ENCODE measurements around the gene PCDH15.

Gene PCDH15

DNA sequence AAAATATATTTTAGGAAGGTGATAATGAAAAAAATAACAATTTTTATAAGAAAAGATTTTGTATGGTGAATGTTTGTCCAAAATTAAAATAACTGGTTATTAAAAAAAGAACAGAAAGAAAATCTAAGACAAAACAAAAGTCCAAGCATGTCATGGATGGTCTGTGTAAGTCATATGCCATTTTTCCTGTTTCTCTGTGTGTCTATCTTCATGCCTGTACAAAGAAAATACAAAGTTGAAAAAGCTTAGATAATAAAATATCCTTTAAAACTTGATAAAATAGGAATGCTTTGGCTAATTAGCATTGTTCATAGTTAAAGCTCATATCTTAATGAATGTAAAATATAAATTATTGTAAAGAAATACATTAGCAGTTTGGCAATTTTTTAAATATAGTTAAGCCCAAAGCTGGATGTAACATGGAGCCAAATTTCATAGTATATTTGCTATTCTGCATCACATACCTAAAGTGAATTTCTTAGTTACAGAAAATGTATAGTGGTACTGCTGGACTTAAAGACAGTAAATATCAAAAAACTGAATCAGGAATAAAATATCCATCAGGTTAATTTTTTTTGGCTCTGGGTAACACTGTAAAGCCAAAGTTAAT is 661.1 kb downstream of the PCDH15 start:
- no peak for DNase-seq (ENCODE audit: low read depth in 2 of 2, low spot score in 1 of 2)

DNA sequence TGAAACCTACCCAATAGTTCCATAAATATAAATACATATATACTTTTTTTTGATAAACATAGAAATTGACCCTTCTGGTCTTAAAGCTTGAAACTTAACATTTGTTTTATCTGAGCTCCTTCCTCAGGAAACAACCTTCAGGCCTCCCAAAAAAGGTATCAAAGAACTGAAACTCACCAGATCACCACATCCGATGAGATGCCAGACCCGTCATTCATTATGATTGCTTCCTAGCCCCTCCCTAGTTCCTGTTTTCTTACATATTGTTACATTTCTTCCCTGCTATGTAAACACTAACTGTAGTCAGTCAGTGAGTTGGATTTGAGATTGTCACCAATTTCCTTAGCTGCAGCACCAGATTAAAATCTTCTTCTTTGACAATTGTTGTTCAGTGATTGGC is 663.6 kb downstream of the PCDH15 start:
- no peak for DNase-seq (ENCODE audit: low read depth in 2 of 2, low spot score in 1 of 2)

DNA sequence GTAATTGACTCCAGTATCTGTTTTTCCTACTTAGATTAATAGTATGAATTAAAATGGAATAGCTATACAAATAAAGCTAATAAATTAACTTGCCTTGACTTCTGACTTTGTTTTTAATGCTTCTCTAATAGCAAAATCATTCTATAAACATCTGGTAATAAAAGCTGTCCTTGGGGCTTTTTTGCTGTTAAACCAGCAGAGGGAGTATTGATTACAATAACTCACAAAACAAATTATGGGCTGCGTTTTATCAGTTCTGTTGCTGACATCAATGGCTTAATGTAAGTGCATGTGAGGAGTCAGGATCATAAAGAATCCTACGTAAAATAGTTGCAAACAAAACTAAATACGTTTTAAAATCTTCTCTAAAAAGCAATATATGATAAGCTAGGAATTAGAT is 667.8 kb downstream of the PCDH15 start:
- no peak for DNase-seq (ENCODE audit: low read depth in 2 of 2, low spot score in 1 of 2)

DNA sequence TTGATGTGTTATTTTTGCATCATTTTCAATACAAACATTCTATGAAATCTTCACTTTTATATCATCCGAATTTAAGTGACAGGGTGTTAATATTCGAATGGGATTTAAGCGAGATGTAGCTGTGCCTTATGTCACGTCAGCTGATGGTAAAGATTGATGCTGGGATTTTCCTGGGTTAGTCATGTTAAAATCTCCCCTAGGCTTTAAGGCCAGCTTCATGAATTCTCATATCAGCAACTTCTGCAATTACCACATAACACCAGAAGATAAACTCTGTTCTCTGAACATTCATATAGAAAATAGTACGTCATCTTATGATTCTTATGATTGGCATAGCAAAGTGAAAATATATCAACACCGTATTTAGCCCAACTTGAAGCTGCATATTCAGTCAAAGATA is 669.2 kb downstream of the PCDH15 start:
- no peak for DNase-seq (ENCODE audit: low read depth in 2 of 2, low spot score in 1 of 2)

DNA sequence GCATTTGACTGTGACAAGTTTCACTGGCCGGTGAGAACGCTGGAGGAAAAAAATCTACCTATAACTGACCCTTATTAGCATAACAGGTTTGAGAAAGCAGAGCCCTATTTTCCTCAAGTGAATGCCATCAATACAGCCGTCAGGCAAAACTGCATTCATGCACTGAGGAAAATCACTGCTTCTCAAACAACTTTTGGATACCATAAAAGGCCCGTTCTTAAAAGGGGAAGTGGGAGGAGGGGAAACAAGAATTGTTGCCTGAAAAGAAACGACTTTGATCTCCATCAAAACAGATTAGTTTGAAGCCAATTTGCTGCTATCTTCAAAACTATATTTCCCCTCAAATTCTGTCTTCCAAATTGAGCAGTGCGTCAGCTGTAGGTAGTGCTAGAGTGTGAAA is 670.6 kb downstream of the PCDH15 start:
- no peak for DNase-seq (ENCODE audit: low read depth in 2 of 2, low spot score in 1 of 2)

DNA sequence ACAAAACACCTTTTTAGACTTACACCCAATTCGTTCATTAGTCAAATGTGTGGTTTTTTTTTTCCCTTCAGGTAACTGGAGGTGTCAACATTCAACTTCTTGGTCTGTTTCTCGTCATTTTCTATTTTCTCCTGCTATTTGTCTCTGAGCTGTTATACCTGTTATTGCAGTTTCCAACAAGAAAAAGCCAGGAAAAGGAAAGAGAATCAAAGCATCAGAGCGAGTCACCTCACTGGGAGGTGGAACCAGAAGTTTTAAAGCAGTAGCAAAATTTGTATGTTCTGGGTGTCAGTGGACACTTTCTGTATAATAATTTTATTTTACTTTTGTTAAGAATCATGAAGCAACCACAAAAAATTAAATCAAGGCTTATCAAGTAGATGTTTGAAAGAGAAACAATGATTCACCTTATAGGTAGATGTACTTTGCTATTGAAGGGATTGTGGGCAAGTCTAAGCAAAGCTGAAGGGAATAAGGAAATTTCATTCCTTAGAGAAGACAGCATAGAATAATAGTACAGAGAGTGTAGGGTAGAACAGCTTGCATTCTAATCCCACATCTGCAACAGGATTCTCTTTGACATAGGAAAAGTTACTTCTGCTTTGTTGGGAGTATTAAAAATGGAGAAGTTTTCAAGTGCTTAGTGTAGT is 675.8 kb downstream of the PCDH15 start:
- DNase-seq (ENCODE audit: low read depth in 2 of 2, low spot score in 1 of 2): no peak

DNA sequence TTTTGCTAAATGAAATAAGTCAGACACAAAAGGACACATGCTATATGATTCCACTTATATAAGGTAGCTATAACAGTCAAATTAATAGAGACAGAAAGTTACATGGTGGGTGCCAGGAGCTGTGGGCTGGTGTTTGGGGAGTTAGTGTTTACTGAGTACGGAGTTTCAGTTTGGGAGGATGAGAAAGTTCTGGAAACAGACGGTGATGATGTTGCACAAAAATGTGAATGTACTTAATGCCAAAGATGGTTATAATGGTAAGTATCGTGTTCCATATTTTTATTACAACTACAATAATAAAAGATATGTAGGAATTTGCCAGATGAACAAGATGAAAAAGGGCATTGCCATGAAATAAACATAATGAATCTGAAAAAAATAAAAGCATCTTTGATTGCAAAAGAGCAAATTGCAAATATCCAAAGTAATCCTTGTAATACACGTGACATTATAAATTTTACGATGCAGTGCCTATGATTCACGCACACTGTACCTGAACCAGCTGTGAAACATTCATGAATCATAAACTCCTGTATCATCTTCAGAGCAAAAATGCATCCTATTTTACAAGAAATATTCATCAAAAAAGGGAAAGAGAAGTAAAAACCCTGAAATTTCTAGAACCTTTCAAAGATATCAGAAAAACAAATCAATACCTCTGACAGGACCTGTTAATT is 676.7 kb downstream of the PCDH15 start:
- DNase-seq (ENCODE audit: low read depth in 2 of 2, low spot score in 1 of 2): no peak

DNA sequence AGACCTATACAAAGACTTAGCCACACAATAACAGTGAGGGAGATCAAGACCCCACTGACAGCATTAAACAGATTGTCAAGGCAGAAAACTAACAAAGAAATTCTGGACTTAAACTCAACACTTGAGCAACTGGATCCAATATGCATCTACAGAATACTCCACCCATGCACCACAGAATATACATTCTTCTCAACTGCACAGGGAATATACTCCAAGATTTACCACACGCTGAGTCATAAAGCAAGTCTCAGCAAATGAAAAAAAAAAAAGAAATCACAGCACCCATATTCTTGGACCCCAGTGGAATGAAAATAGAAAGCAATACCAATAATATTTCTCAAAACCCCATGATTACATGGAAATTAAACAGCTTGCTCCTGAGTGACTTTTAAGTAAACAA is 680.2 kb downstream of the PCDH15 start:
- DNase-seq (ENCODE audit: low read depth in 2 of 2, low spot score in 1 of 2): no peak

DNA sequence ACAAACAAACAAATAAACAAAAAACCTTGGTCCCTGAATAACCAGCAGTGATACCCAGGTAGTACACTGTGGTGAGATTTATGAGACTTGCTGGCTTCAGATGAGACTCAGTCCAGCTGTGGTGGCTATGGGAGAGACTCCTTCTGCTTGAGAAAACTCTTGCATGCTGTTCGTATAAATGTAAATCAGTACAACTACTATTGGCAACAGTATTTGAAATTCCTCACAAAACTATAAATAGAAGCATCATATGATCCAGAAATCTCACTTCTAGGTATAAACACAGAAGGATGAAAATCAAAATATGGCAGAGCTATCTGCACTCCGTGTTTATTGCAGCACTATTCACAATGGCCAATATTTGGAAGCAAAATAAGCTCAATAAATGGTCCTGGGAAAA is 692.1 kb downstream of the PCDH15 start:
- no peak for DNase-seq (ENCODE audit: low read depth in 2 of 2, low spot score in 1 of 2)

DNA sequence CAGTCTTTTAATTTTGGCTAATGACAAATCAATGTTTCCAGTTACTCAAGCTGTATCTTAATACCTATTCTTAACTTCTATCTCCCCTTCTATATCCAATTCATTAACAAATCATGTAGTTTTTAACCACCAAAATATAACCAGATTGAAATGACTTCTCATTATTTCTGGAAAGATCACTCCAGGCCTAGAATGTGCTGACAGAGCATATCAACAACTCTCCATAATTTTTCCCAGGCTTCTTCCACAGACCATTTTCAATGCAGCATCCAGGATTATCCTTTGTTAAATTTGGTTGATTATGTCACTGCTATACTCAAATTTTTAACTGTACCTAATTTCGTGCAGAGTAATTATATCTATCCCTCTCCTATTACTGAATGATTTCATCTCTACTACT is 704.1 kb downstream of the PCDH15 start:
- no peak for DNase-seq (ENCODE audit: low read depth in 2 of 2, low spot score in 1 of 2)

DNA sequence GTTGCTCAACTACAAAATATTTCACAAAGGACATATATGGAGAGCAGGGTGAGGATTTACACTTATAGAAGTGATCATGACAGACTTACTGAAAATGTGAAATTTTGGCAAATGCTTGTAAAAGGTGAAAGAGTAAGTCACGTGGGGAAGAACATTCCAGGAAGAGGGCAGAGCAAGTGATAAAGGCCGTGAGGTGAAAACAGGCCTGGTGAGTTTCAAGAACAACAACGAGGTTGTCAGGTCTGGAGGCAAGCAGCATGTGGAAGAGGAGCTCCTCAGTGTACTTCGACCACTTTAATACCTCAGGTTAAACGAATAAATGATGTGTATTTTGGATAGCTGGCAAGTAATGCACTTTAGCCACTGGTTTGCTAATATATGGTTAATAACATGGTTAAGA is 706.7 kb downstream of the PCDH15 start:
- no peak for DNase-seq (ENCODE audit: low read depth in 2 of 2, low spot score in 1 of 2)

DNA sequence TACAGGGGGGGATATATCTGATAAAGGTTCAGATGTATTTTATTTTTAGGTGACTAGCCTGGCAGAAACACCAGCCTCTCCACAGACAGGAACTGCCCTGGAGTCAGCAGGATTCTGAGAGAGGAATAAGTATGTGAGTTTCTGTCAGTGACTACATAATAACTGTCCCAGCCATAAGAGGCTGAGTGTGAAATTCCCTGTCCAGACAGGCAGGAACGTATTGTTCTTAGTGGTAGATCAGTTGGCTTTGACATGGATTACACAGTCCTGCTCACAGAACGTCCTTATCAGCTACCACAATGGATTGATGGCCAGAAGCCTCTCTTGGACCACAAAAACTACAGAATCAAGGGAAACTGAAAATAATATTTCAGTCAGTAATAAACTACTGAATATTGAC is 709.8 kb downstream of the PCDH15 start:
- no peak for DNase-seq (ENCODE audit: low read depth in 2 of 2, low spot score in 1 of 2)

DNA sequence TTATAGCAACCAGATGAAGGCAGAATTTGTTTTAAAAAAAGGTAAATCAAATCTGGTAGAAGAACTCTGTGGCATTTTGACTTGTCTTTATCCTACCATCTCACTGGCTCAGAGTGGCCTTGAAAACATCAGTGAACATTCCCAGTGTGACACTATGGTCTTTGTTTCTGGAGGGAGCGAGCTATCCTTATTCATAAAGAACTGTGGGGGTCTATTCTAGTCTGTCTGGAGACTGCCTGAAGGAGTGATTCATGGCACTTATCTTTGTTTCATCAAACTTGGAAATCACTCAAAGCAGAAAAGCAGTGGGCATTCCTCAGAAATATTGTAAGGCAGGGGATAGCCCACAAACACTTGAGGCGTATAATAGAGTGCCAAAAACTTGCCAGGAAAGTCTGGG is 719.1 kb downstream of the PCDH15 start:
- DNase-seq (ENCODE audit: low read depth in 2 of 2, low spot score in 1 of 2): no peak

DNA sequence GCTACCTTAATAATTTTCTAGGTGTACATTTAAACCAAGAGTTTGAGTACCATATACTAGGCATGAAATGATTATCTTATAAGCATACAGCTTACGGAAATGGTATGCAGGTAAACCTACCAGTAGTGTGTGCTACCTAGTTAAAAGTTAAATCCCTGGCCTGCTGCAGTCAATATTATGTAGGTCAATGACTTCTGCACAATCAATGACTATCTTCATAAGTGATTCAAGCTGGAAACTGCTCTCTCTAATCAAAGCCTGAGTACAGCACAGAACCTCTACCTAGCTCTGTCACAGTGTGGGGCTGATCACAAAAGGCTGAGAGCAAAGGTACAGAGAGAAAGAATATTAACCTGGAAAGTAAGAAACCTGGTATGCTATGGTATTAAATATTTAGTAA is 733.7 kb downstream of the PCDH15 start:
- no peak for DNase-seq (ENCODE audit: low read depth in 2 of 2, low spot score in 1 of 2)

DNA sequence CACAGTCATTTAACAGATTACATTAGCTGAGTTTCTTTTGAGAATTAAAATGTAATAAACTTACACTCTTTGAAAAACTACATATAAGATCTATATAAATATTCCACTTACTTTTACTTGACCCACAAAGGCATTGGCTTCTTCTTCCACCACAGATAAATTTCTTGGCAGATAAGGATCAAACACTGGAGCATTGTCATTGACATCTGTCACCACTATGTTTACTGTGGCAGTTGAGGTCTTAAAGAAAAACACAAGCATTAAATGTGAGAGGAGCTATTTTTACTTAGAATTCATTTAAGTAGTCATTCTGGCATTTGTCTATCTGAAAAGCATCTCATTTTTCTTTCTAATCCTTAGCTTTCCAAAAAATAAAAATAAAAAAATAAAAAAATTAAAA is 734.4 kb downstream of the PCDH15 start:
- no peak for DNase-seq (ENCODE audit: low read depth in 2 of 2, low spot score in 1 of 2)

DNA sequence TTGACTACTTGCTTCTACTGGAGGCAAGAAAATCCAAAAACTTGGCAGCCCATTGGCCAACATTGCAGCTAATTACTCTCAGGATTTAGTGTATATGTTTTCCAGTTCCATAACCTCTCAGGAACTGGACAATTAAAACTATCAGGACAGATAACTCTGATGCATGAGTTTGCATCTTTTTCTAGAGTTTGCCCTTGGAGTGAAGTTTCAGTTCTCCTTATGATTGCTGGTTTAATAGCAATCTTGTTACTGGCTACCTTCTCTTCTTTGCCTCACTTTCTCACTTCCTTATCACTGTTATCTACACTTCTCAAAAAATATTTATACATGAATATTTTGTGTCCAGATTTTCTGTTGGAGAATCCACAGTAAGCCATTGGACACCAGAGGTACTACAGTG is 735.9 kb downstream of the PCDH15 start:
- DNase-seq (ENCODE audit: low read depth in 2 of 2, low spot score in 1 of 2): no peak

DNA sequence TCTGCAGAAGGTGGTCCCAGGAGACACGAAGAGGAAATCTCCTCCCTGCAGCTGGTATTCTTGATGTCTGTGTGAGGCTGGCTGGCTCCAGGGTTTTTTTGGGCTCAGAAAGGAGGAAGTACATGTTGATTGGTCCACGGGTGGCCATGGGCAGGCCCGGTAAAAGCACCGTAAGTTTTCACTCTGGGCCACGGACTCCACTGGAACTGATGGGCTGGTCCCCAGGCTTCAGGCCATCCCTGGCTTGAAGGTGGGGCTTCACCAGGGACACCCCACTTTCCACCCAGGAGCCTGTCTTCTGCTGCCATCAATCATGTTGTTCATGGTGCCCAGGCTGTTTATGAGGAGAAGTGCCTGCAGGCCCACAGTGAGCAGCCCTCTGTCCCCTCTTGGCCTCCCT is 736.8 kb downstream of the PCDH15 start:
- no peak for DNase-seq (ENCODE audit: low read depth in 2 of 2, low spot score in 1 of 2)

DNA sequence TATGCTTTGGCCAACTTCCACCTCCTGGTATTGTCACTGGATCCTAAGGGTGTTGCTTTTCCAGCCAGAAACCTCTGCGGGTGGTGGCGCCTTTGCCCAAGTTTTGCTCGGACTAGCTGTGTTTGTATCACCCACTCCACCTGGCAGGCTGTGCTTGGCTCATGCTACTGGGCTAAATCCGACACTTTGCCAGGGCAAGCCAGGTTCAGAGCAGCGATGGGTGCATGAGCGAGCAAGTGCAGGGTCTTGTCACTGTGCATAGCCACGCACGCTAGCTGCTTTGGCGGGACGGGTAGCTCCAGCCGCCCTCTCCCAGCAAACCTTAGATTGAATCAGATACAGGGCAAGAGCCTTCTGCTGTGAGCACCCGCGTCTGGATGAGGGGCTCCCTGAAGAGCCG is 737.5 kb downstream of the PCDH15 start:
- DNase-seq (ENCODE audit: low read depth in 2 of 2, low spot score in 1 of 2): no peak

DNA sequence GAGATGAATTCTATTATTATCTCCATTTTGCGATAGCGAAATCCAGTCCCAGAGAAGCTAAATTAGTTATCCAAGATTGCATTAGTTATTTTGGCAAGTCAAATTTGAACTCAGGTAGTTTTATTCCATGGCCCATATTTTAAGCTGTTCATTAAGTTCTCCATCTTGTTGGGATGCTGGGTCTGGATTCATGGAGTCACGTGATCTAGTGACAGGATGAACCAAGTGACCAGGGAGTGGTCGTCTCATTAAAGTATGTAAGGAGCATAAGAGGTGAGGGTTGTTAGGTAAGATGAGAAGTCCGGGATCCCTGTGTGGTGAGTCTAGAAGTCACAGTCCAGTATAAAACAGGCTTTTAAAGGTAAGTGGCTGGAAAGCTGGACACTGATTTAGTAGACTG is 740.5 kb downstream of the PCDH15 start:
- DNase-seq (ENCODE audit: low read depth in 2 of 2, low spot score in 1 of 2): no peak

DNA sequence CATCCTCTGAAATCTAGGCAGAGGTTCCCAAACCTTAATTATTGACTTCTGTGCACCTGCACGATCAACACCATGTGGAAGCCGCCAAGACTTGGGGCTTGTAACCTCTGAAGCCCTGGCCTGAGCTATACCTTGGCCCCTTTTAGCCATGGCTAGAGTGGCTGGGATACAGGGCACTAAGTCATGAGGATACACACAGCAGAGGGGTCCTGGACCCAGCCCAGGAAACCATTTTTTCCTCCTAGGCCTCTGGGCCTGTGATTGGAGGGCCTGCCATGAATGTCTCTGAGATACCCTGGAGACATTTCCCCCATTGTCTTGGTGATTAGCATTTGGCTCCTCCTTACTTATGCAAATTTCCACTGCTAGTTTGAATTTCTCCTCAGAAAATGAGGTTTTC is 743.7 kb downstream of the PCDH15 start:
- no peak for DNase-seq (ENCODE audit: low read depth in 2 of 2, low spot score in 1 of 2)

DNA sequence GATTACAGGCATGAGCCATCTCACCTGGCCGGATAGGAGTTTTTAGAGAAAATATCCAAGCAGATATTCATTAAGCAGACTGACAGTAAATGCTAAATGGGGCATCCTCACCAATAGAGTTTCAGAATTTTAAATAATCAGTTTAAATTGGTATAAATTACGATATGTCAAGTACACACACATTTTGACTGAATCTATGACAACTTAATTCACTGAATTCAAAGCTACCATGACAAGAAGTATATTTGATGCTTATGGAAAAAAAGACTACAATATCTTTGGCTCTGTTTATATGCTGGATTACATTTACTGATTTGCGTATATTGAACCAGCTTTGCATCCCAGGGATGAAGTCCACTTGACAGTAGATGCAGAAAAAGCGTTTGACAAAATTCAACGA is 774.7 kb downstream of the PCDH15 start:
- DNase-seq (ENCODE audit: low read depth in 2 of 2, low spot score in 1 of 2): no peak

DNA sequence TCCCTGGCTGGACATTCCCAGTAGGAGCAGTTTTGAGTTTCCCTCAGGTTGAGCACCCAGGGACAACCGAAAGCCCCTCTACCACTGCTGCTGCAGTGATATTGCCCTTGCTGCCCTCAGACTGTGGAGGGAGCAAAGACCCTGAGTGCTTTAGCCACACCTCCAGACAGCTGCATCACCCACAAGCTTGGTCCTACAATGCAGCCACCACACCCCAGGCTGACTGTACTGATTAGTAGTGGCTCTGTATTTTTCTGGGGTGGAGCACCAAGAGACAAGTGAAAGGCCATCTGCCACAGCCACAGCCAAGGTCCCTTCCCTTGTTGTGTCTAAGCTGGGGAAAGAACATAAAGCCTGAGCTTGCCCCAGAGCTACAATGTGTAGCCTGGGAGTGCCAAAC is 789.9 kb downstream of the PCDH15 start:
- DNase-seq (ENCODE audit: low read depth in 2 of 2, low spot score in 1 of 2): no peak
